BE2C (cell line): ENCODE measurements around the gene ARV1.

Experiments used
- DNase-seq: peaks from one replicate; pipeline ENCODE4 v3.0.0-alpha.2; 2020
- H3K27me3 ChIP-seq: fragments of 250-450 bp; sonication (Bioruptor Pico); 2 replicates; pipeline ENCODE4 v1.5.1; 2020; ENCODE audit warnings: mild to moderate bottlenecking
- H3K36me3 ChIP-seq: fragments of 250-450 bp; sonication (Bioruptor Pico); 2 replicates; pipeline ENCODE4 v1.5.1; 2020; ENCODE audit warnings: mild to moderate bottlenecking
- H3K4me1 ChIP-seq: fragments of 250-450 bp; sonication (Bioruptor Pico); 2 replicates; pipeline ENCODE4 v1.5.1; 2020
- H3K4me3 ChIP-seq: 2 replicates; pipeline ENCODE4 v1.5.1; 2011; ENCODE audit warnings: low read depth, low read length
- H3K9me3 ChIP-seq: fragments of 250-450 bp; sonication (Bioruptor Pico); 2 replicates; pipeline ENCODE4 v1.5.1; 2020
- TF ChIP-seq, protein P1 (sequence below): IDR thresholded peaks from 2 replicates; pipeline ENCODE4 v1.5.1; 2012; ENCODE audit warnings: mild to moderate bottlenecking, low read depth, low read length

The ARV1 gene

DNA sequence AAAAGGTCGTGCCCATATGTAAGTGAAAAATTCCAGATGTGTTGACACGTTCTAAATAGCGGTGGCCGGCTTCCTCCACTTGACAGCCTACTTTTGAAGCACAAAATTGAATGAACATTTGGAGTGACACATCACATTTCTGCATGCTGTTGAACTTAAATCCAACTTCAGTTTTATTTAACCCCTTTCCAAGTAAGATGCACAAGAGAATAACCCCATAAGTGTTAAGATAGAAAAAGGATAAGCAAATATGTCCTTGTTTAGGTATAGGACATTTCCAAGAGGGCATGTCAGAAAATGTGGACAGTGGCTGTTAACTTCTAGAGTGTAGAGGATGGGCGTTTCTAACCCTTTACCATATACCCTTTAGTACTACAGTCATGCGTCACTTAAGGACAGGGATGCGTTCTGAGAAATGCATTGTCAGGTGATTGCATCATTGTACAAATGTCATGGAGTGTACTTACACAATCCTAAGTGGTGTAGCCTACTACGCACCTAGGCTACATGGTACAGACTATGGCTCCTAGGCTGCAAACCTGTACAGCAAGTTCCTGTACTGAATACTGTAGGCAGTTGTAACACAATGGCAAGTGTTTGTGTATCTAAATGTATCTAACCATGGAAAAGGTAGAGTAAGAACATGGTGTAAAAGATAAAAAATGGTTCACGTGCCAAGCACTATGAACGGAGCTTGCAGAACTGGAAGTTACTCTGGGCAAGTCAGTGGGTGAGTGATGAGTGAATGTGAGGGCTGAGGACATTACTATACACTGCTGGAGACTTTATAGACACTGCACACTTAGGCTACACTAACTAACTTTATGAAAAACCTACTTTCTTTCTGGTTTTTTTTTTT, 70.5 kb downstream of the ARV1 start:
- no peak overlapping the region for H3K4me3 ChIP-seq
- no peak for DNase-seq
- H3K9me3 ChIP-seq = no peaks in the 10 kb centered on the region
- H3K27me3 ChIP-seq = peaks cover 4% of the 10 kb centered on the region; the same call in 1 of the 2 replicates
- TF ChIP-seq, protein P1, sequence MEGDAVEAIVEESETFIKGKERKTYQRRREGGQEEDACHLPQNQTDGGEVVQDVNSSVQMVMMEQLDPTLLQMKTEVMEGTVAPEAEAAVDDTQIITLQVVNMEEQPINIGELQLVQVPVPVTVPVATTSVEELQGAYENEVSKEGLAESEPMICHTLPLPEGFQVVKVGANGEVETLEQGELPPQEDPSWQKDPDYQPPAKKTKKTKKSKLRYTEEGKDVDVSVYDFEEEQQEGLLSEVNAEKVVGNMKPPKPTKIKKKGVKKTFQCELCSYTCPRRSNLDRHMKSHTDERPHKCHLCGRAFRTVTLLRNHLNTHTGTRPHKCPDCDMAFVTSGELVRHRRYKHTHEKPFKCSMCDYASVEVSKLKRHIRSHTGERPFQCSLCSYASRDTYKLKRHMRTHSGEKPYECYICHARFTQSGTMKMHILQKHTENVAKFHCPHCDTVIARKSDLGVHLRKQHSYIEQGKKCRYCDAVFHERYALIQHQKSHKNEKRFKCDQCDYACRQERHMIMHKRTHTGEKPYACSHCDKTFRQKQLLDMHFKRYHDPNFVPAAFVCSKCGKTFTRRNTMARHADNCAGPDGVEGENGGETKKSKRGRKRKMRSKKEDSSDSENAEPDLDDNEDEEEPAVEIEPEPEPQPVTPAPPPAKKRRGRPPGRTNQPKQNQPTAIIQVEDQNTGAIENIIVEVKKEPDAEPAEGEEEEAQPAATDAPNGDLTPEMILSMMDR = no peak
- peaks cover 5% of the 10 kb centered on the region for H3K4me1 ChIP-seq
- H3K36me3 ChIP-seq = no peaks in the 10 kb centered on the region
